Activated naive CD4-positive, alpha-beta T cell treated with anti-CD3 and anti-CD28 coated beads, Interleukin-2, amount 50 U/mL, for 24 hours (primary cell): ENCODE data around the gene APOL3.
"Not testable (repeated sequence)": the region's sequence is repeated elsewhere in the genome, so short reads cannot be mapped to it uniquely, and the experiment has no call there.

ENCODE experiments used
- H3K27ac Mint-ChIP-seq: one replicate; pipeline ENCODE4 v1.8.0; 2021; ENCODE audit warnings: mild to moderate bottlenecking, mixed read lengths
- H3K27me3 Mint-ChIP-seq: one replicate; pipeline ENCODE4 v1.8.0; 2021; ENCODE audit warnings: mixed read lengths
- H3K36me3 Mint-ChIP-seq: one replicate; pipeline ENCODE4 v1.8.0; 2021; ENCODE audit warnings: mixed read lengths
- H3K4me1 Mint-ChIP-seq: one replicate; pipeline ENCODE4 v1.8.0; 2021; ENCODE audit warnings: mixed read lengths
- H3K4me3 Mint-ChIP-seq: one replicate; pipeline ENCODE4 v1.8.0; 2021; ENCODE audit warnings: mild to moderate bottlenecking, mixed read lengths
- H3K9me3 Mint-ChIP-seq: one replicate; pipeline ENCODE4 v1.8.0; 2021; ENCODE audit warnings: mixed read lengths

The APOL3 gene

GRCh38 chr22:36180928-36181327 is 20.4 kb upstream of the APOL3 start:
- no peaks in the 10 kb centered on the region for H3K36me3 Mint-ChIP-seq
- no peaks in the 10 kb centered on the region for H3K9me3 Mint-ChIP-seq
- H3K4me3 Mint-ChIP-seq: no peak overlapping the region
- H3K4me1 Mint-ChIP-seq: peaks cover 4% of the 10 kb centered on the region
- no peaks in the 10 kb centered on the region for H3K27me3 Mint-ChIP-seq
- no peak overlapping the region for H3K27ac Mint-ChIP-seq

GRCh38 chr22:36180038-36180880 is 19.7 kb upstream of the APOL3 start:
- no peaks in the 10 kb centered on the region for H3K36me3 Mint-ChIP-seq
- H3K9me3 Mint-ChIP-seq: no peaks in the 10 kb centered on the region
- H3K4me3 Mint-ChIP-seq: no peak overlapping the region
- H3K27me3 Mint-ChIP-seq: no peaks in the 10 kb centered on the region
- H3K27ac Mint-ChIP-seq: no peak overlapping the region
- peaks cover 4% of the 10 kb centered on the region for H3K4me1 Mint-ChIP-seq

GRCh38 chr22:36177160-36177559 is 16.6 kb upstream of the APOL3 start:
- H3K4me1 Mint-ChIP-seq: peaks cover 4% of the 10 kb centered on the region
- no peak overlapping the region for H3K27ac Mint-ChIP-seq
- H3K27me3 Mint-ChIP-seq: no peaks in the 10 kb centered on the region
- H3K36me3 Mint-ChIP-seq: no peaks in the 10 kb centered on the region
- no peaks in the 10 kb centered on the region for H3K9me3 Mint-ChIP-seq
- no peak overlapping the region for H3K4me3 Mint-ChIP-seq

GRCh38 chr22:36175892-36176291 is 15.3 kb upstream of the APOL3 start:
- Mint-ChIP-seq H3K4me3 (no peak overlapping the region), H3K27ac (no peak overlapping the region), H3K27me3 (no peaks in the 10 kb centered on the region), H3K36me3 (no peaks in the 10 kb centered on the region), H3K9me3 (no peaks in the 10 kb centered on the region), H3K4me1 (peaks cover 4% of the 10 kb centered on the region)

GRCh38 chr22:36171941-36172340 is 11.4 kb upstream of the APOL3 start:
- Mint-ChIP-seq H3K27me3 (no peaks in the 10 kb centered on the region), H3K4me1 (peaks cover 6% of the 10 kb centered on the region), H3K9me3 (no peaks in the 10 kb centered on the region), H3K36me3 (no peaks in the 10 kb centered on the region), H3K27ac (no peak overlapping the region), H3K4me3 (no peak overlapping the region)

GRCh38 chr22:36166518-36167220 is 6.1 kb upstream of the APOL3 start:
- Mint-ChIP-seq H3K4me1 (peaks cover 51% of the 10 kb centered on the region), H3K4me3 (no peak overlapping the region), H3K9me3 (no peaks in the 10 kb centered on the region), H3K36me3 (no peaks in the 10 kb centered on the region), H3K27me3 (no peaks in the 10 kb centered on the region), H3K27ac (peak overlapping the region; percentile 27)

- H3K4me1 Mint-ChIP-seq: peaks cover 57% of the 10 kb centered on the region
- H3K9me3 Mint-ChIP-seq: no peaks in the 10 kb centered on the region
- no peak overlapping the region for H3K4me3 Mint-ChIP-seq
- H3K27me3 Mint-ChIP-seq: no peaks in the 10 kb centered on the region
- no peaks in the 10 kb centered on the region for H3K36me3 Mint-ChIP-seq
- H3K27ac Mint-ChIP-seq: no peak overlapping the region
Measured at GRCh38 chr22:36166086-36166485, 5.5 kb upstream of the APOL3 start.

- Mint-ChIP-seq H3K4me3 (no peak overlapping the region), H3K27ac (peak overlapping the region; percentile 18), H3K4me1 (peaks cover 66% of the 10 kb centered on the region), H3K36me3 (no peaks in the 10 kb centered on the region), H3K9me3 (no peaks in the 10 kb centered on the region), H3K27me3 (no peaks in the 10 kb centered on the region)
Measured at GRCh38 chr22:36165141-36165540, 4.6 kb upstream of the APOL3 start.

GRCh38 chr22:36164621-36165020 is 4.1 kb upstream of the APOL3 start:
- H3K4me3 Mint-ChIP-seq: no peak overlapping the region
- peak overlapping the region; percentile 18 for H3K27ac Mint-ChIP-seq
- H3K36me3 Mint-ChIP-seq: no peaks in the 10 kb centered on the region
- H3K4me1 Mint-ChIP-seq: peaks cover 72% of the 10 kb centered on the region
- no peaks in the 10 kb centered on the region for H3K27me3 Mint-ChIP-seq
- H3K9me3 Mint-ChIP-seq: no peaks in the 10 kb centered on the region

- Mint-ChIP-seq H3K36me3 (no peaks in the 10 kb centered on the region), H3K27me3 (no peaks in the 10 kb centered on the region), H3K9me3 (no peaks in the 10 kb centered on the region), H3K27ac (peak overlapping the region; percentile 86), H3K4me3 (no peak overlapping the region), H3K4me1 (peaks cover 83% of the 10 kb centered on the region)
Measured at GRCh38 chr22:36163497-36163896, 2.9 kb upstream of the APOL3 start.

- Mint-ChIP-seq H3K27me3 (no peaks in the 10 kb centered on the region), H3K27ac (peak overlapping the region; percentile 97), H3K4me1 (peaks cover 93% of the 10 kb centered on the region), H3K4me3 (peak overlapping the region; percentile 92), H3K9me3 (no peaks in the 10 kb centered on the region), H3K36me3 (no peaks in the 10 kb centered on the region)
Measured at GRCh38 chr22:36162127-36163034, 1.8 kb upstream of the APOL3 start.

GRCh38 chr22:36161793-36162126 is 1.2 kb upstream of the APOL3 start:
- Mint-ChIP-seq H3K4me1 (peaks cover 93% of the 10 kb centered on the region), H3K4me3 (peak overlapping the region; percentile 92), H3K27ac (peak overlapping the region; percentile 97)
- not testable (repeated sequence) for H3K9me3 Mint-ChIP-seq, H3K27me3 Mint-ChIP-seq, H3K36me3 Mint-ChIP-seq

- Mint-ChIP-seq H3K36me3 (peaks cover 8% of the 10 kb centered on the region), H3K4me1 (peaks cover 100% of the 10 kb centered on the region), H3K9me3 (no peaks in the 10 kb centered on the region), H3K4me3 (peak overlapping the region; percentile 92), H3K27ac (peak overlapping the region; percentile 99), H3K27me3 (no peaks in the 10 kb centered on the region)
Measured at GRCh38 chr22:36156515-36157419, 3.8 kb downstream of the APOL3 start.

- Mint-ChIP-seq H3K27me3 (no peaks in the 10 kb centered on the region), H3K4me1 (peaks cover 100% of the 10 kb centered on the region), H3K9me3 (no peaks in the 10 kb centered on the region), H3K27ac (peak overlapping the region; percentile 99), H3K36me3 (peaks cover 11% of the 10 kb centered on the region), H3K4me3 (peak overlapping the region; percentile 92)
Measured at GRCh38 chr22:36156119-36156514, 4.4 kb downstream of the APOL3 start.

- H3K4me1 Mint-ChIP-seq: peaks cover 100% of the 10 kb centered on the region
- H3K4me3 Mint-ChIP-seq: peak overlapping the region; percentile 92
- peaks cover 11% of the 10 kb centered on the region for H3K36me3 Mint-ChIP-seq
- no peaks in the 10 kb centered on the region for H3K27me3 Mint-ChIP-seq
- H3K27ac Mint-ChIP-seq: peak overlapping the region; percentile 99
- no peaks in the 10 kb centered on the region for H3K9me3 Mint-ChIP-seq
Measured at GRCh38 chr22:36155702-36156101, 4.9 kb downstream of the APOL3 start.
